ENCODE results near the gene F13A1.

The F13A1 gene

DNA sequence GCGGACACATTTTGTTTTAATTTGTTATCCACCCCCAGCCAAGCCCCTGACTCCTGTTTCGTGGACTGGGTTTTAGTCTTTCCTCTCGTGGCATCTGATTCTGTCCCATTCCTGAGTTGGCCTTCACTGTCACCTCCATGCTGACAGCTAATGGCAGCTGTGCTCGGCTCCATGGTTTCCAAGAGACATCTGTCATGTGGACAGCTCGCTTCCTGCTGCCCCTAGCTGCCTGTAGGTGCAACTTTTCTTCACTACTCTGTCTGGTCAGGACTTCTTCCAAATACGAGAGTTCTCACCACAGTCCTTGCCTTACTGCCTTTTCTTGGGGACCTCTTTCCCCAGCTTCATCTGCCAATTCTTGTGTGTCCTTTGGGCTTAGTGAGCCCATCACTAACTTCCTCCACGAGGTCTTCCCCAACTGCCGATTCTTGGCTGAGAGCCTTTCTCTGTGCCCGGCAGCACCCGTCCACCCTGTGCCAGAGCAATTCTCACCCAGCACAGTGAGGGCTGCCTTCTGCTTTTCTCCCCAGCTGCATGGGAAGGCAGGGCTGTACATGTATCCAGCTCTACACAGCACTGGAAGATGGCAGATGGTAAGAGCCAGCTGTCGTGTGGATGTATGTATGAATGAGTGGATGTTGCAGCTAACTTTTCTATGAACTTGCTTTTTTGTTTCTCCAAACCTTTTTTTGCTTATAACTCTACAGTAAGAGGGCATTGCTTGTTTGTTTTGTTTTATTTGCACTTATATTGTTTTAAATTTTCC lies 140.4 kb downstream of the F13A1 start:
- TF ChIP-seq SNAI2 (CRISPR knock-in tag; IDR thresholded peaks at IDR 0.05) = no peak
- TF ChIP-seq OSR1 (CRISPR knock-in tag; IDR thresholded peaks at IDR 0.05) = no peak
- no peak for TF ChIP-seq BACH2 (CRISPR knock-in tag; IDR thresholded peaks at IDR 0.05; ENCODE audit: borderline replicate concordance)
- TF ChIP-seq PPARA (CRISPR knock-in tag; IDR thresholded peaks at IDR 0.05; ENCODE audit: borderline replicate concordance) = no peak
- no peak for TF ChIP-seq RARB (CRISPR knock-in tag; IDR thresholded peaks at IDR 0.05)
- TF ChIP-seq, protein P1, sequence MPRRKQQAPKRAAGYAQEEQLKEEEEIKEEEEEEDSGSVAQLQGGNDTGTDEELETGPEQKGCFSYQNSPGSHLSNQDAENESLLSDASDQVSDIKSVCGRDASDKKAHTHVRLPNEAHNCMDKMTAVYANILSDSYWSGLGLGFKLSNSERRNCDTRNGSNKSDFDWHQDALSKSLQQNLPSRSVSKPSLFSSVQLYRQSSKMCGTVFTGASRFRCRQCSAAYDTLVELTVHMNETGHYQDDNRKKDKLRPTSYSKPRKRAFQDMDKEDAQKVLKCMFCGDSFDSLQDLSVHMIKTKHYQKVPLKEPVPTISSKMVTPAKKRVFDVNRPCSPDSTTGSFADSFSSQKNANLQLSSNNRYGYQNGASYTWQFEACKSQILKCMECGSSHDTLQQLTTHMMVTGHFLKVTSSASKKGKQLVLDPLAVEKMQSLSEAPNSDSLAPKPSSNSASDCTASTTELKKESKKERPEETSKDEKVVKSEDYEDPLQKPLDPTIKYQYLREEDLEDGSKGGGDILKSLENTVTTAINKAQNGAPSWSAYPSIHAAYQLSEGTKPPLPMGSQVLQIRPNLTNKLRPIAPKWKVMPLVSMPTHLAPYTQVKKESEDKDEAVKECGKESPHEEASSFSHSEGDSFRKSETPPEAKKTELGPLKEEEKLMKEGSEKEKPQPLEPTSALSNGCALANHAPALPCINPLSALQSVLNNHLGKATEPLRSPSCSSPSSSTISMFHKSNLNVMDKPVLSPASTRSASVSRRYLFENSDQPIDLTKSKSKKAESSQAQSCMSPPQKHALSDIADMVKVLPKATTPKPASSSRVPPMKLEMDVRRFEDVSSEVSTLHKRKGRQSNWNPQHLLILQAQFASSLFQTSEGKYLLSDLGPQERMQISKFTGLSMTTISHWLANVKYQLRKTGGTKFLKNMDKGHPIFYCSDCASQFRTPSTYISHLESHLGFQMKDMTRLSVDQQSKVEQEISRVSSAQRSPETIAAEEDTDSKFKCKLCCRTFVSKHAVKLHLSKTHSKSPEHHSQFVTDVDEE (CRISPR knock-in tag; IDR thresholded peaks at IDR 0.05) = no peak
- no peak for TF ChIP-seq ZNF565 (CRISPR knock-in tag; conservative IDR thresholded peaks at IDR 0.05; ENCODE audit: low read depth)
- TF ChIP-seq ZNF8 (CRISPR knock-in tag; IDR thresholded peaks at IDR 0.05) = no peak
- TF ChIP-seq, protein P2, sequence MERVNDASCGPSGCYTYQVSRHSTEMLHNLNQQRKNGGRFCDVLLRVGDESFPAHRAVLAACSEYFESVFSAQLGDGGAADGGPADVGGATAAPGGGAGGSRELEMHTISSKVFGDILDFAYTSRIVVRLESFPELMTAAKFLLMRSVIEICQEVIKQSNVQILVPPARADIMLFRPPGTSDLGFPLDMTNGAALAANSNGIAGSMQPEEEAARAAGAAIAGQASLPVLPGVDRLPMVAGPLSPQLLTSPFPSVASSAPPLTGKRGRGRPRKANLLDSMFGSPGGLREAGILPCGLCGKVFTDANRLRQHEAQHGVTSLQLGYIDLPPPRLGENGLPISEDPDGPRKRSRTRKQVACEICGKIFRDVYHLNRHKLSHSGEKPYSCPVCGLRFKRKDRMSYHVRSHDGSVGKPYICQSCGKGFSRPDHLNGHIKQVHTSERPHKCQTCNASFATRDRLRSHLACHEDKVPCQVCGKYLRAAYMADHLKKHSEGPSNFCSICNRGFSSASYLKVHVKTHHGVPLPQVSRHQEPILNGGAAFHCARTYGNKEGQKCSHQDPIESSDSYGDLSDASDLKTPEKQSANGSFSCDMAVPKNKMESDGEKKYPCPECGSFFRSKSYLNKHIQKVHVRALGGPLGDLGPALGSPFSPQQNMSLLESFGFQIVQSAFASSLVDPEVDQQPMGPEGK (CRISPR knock-in tag; IDR thresholded peaks at IDR 0.05; ENCODE audit: borderline replicate concordance) = no peak
- TF ChIP-seq ZFP30 (CRISPR knock-in tag; IDR thresholded peaks at IDR 0.05) = no peak
- TF ChIP-seq, protein P3, sequence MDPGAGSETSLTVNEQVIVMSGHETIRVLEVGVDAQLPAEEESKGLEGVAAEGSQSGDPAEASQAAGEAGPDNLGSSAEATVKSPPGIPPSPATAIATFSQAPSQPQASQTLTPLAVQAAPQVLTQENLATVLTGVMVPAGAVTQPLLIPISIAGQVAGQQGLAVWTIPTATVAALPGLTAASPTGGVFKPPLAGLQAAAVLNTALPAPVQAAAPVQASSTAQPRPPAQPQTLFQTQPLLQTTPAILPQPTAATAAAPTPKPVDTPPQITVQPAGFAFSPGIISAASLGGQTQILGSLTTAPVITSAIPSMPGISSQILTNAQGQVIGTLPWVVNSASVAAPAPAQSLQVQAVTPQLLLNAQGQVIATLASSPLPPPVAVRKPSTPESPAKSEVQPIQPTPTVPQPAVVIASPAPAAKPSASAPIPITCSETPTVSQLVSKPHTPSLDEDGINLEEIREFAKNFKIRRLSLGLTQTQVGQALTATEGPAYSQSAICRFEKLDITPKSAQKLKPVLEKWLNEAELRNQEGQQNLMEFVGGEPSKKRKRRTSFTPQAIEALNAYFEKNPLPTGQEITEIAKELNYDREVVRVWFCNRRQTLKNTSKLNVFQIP (CRISPR knock-in tag; IDR thresholded peaks at IDR 0.05; ENCODE audit: borderline replicate concordance, low read depth) = no peak
- no peak for TF ChIP-seq ESRRG (CRISPR knock-in tag; IDR thresholded peaks at IDR 0.05)
- TF ChIP-seq ISL1 (CRISPR knock-in tag; IDR thresholded peaks at IDR 0.05) = no peak
- TF ChIP-seq ZNF70 (CRISPR knock-in tag; IDR thresholded peaks at IDR 0.05) = no peak
- ATAC-seq = no peak

DNA sequence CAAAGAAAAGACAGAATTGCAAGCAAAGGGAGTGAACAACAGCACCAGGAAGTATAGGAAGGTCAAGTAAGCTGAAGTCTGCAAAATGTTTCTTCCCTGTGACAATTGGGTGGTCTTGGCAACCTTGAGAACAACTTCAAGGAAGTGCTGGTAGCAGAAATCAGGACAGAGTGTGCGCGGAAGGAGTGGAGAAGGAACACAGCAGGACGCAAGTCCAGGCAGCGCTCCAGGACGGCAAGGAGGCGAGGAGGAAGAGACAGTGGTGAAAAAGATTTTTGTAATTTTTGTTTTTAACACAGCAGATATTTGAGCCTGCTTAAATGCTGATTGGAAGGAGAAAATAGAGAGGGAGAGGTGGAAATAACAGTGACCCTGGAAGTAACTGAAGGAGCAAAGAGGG lies 141.7 kb downstream of the F13A1 start:
- ATAC-seq = no peak
- TF ChIP-seq TOX (CRISPR knock-in tag; IDR thresholded peaks at IDR 0.05; ENCODE audit: borderline replicate concordance) (no peak), SNAI2 (CRISPR knock-in tag; IDR thresholded peaks at IDR 0.05) (no peak), BACH2 (CRISPR knock-in tag; IDR thresholded peaks at IDR 0.05; ENCODE audit: borderline replicate concordance) (no peak), OSR1 (CRISPR knock-in tag; IDR thresholded peaks at IDR 0.05) (no peak), TCF4 (CRISPR knock-in tag; IDR thresholded peaks at IDR 0.05; ENCODE audit: borderline replicate concordance) (no peak), ESRRG (CRISPR knock-in tag; IDR thresholded peaks at IDR 0.05) (no peak), ZNF565 (CRISPR knock-in tag; conservative IDR thresholded peaks at IDR 0.05; ENCODE audit: low read depth) (no peak), RARB (CRISPR knock-in tag; IDR thresholded peaks at IDR 0.05) (no peak), ISL1 (CRISPR knock-in tag; IDR thresholded peaks at IDR 0.05) (no peak), ZFP3 (CRISPR knock-in tag; IDR thresholded peaks at IDR 0.05) (no peak), GLIS3 (CRISPR knock-in tag; IDR thresholded peaks at IDR 0.05) (no peak), ARNTL (CRISPR knock-in tag; IDR thresholded peaks at IDR 0.05; ENCODE audit: borderline replicate concordance, low read depth) (no peak)
- TF ChIP-seq, protein P4, sequence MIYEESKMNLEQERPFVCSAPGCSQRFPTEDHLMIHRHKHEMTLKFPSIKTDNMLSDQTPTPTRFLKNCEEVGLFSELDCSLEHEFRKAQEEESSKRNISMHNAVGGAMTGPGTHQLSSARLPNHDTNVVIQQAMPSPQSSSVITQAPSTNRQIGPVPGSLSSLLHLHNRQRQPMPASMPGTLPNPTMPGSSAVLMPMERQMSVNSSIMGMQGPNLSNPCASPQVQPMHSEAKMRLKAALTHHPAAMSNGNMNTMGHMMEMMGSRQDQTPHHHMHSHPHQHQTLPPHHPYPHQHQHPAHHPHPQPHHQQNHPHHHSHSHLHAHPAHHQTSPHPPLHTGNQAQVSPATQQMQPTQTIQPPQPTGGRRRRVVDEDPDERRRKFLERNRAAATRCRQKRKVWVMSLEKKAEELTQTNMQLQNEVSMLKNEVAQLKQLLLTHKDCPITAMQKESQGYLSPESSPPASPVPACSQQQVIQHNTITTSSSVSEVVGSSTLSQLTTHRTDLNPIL (CRISPR knock-in tag; IDR thresholded peaks at IDR 0.05; ENCODE audit: low read depth) = no peak
- TF ChIP-seq, protein P5, sequence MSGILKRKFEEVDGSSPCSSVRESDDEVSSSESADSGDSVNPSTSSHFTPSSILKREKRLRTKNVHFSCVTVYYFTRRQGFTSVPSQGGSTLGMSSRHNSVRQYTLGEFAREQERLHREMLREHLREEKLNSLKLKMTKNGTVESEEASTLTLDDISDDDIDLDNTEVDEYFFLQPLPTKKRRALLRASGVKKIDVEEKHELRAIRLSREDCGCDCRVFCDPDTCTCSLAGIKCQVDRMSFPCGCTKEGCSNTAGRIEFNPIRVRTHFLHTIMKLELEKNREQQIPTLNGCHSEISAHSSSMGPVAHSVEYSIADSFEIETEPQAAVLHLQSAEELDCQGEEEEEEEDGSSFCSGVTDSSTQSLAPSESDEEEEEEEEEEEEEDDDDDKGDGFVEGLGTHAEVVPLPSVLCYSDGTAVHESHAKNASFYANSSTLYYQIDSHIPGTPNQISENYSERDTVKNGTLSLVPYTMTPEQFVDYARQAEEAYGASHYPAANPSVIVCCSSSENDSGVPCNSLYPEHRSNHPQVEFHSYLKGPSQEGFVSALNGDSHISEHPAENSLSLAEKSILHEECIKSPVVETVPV (CRISPR knock-in tag; IDR thresholded peaks at IDR 0.05) = no peak
- TF ChIP-seq, protein P2 (CRISPR knock-in tag; IDR thresholded peaks at IDR 0.05; ENCODE audit: borderline replicate concordance) = no peak
- TF ChIP-seq, protein P3 (CRISPR knock-in tag; IDR thresholded peaks at IDR 0.05; ENCODE audit: borderline replicate concordance, low read depth) = no peak

All from SK-N-SH treated with all-trans-retinoic acid at 6 μM for 48 hours (cell line).